OCI-LY3 (cell line): ENCODE measurements around the gene LRFN2.

Experiments
- H2AFZ ChIP-seq: fragments of 200-600, 300-600 bp; shearing (Covaris generic); 2 replicates; pipeline ENCODE4 v1.6.0; 2014; ENCODE audit warnings: antibody characterized with exemption, low read depth, low read length
- H3K27ac ChIP-seq: fragments of 200-600, 300-600 bp; sonication (generic); 2 replicates; pipeline ENCODE4 v1.5.1; 2014; ENCODE audit warnings: mild to moderate bottlenecking, low read length, moderate library complexity, mixed read lengths
- H3K27me3 ChIP-seq: fragments of 200-600, 300-600 bp; sonication (generic); 2 replicates; pipeline ENCODE4 v1.6.1; 2014; ENCODE audit warnings: low read depth, low read length, mixed read lengths
- H3K36me3 ChIP-seq: fragments of 200-600, 300-600 bp; sonication (generic); replicated peaks from 2 replicates; pipeline ENCODE3; 2014; ENCODE audit warnings: low read depth, low read length, mixed read lengths
- H3K4me1 ChIP-seq: fragments of 300-600, 200-600 bp; sonication (generic); 2 replicates; pipeline ENCODE4 v1.6.1; 2014; ENCODE audit warnings: low read length, mixed read lengths
- H3K4me2 ChIP-seq: fragments of 200-600, 300-600 bp; sonication (generic); 2 replicates; pipeline ENCODE4 v1.6.1; 2014; ENCODE audit warnings: low read length, mixed read lengths
- H3K4me3 ChIP-seq: fragments of 300-600, 200-600 bp; sonication (generic); 2 replicates; pipeline ENCODE4 v1.5.1; 2014; ENCODE audit warnings: antibody characterized with exemption, mild to moderate bottlenecking, low read length, moderate library complexity
- H3K79me2 ChIP-seq: fragments of 300-600, 200-600 bp; shearing (Covaris generic); 2 replicates; pipeline ENCODE4 v1.6.1; 2014; ENCODE audit warnings: mild to moderate bottlenecking, low read length, mixed read lengths
- H3K9ac ChIP-seq: fragments of 300-600, 200-600 bp; shearing (Covaris generic); 2 replicates; pipeline ENCODE4 v1.6.0; 2014; ENCODE audit warnings: mild to moderate bottlenecking, low read length, moderate library complexity
- H3K9me3 ChIP-seq: fragments of 200-600, 300-600 bp; shearing (Covaris generic); 2 replicates; pipeline ENCODE4 v1.6.1; 2014; ENCODE audit warnings: low read length, mixed read lengths; ENCODE audit not compliant: insufficient read depth
- H4K20me1 ChIP-seq: fragments of 200-600, 300-600 bp; sonication (generic); 2 replicates; pipeline ENCODE4 v1.6.1; 2016; ENCODE audit warnings: low read length, mixed read lengths; ENCODE audit not compliant: insufficient read depth
- EZH2phosphoT487 ChIP-seq: fragments of 200-600 bp; shearing (Covaris generic); IDR thresholded peaks from 2 replicates; pipeline ENCODE4 v1.6.1; 2018; ENCODE audit warnings: antibody characterized with exemption, mixed run types, low read depth
- TF ChIP-seq, protein P1 (sequence below): fragments of 200-600, 300-600 bp; sonication (generic); IDR thresholded peaks from 2 replicates; pipeline ENCODE4 v1.5.1; 2014; ENCODE audit warnings: antibody characterized with exemption, low read length, low read depth

The LRFN2 gene

GRCh38 chr6:40486576-40486975, 100.6 kb downstream of the LRFN2 start:
- no peak overlapping the region for H2AFZ ChIP-seq
- H3K4me3 ChIP-seq, result no peak overlapping the region
- no peak for TF ChIP-seq EZH2phosphoT487
- TF ChIP-seq, protein P1, sequence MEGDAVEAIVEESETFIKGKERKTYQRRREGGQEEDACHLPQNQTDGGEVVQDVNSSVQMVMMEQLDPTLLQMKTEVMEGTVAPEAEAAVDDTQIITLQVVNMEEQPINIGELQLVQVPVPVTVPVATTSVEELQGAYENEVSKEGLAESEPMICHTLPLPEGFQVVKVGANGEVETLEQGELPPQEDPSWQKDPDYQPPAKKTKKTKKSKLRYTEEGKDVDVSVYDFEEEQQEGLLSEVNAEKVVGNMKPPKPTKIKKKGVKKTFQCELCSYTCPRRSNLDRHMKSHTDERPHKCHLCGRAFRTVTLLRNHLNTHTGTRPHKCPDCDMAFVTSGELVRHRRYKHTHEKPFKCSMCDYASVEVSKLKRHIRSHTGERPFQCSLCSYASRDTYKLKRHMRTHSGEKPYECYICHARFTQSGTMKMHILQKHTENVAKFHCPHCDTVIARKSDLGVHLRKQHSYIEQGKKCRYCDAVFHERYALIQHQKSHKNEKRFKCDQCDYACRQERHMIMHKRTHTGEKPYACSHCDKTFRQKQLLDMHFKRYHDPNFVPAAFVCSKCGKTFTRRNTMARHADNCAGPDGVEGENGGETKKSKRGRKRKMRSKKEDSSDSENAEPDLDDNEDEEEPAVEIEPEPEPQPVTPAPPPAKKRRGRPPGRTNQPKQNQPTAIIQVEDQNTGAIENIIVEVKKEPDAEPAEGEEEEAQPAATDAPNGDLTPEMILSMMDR, result no peak
- H3K27ac ChIP-seq, result no peak overlapping the region
- no peaks in the 10 kb centered on the region for H4K20me1 ChIP-seq
- no peak overlapping the region for H3K4me2 ChIP-seq
- no peaks in the 10 kb centered on the region for H3K9me3 ChIP-seq
- no peak overlapping the region for H3K9ac ChIP-seq
- H3K79me2 ChIP-seq, result no peaks in the 10 kb centered on the region
- peaks cover 47% of the 10 kb centered on the region for H3K27me3 ChIP-seq
- H3K4me1 ChIP-seq, result no peaks in the 10 kb centered on the region
- H3K36me3 ChIP-seq, result no peaks in the 10 kb centered on the region

DNA sequence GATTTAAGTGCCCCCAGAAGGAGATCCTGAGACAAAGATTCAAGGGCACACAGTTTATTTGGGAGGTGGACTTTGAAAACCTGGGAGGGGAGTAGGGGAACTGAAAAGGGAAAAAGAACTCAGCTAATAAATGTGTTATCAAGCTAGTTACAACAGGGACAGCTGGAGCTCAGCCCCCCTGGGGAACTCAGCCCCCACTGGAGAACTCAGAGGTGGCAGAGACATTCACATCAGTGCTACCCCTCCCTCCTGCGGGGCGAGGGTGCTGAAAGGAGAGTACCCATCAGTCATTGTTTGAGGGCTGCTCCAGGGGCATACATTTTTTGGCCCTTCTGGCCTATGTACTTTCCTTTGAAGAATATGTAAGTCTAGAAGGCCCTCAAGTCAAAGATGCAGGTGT, 101.4 kb downstream of the LRFN2 start:
- Histone ChIP-seq H3K4me3 (no peak overlapping the region), H3K4me2 (no peak overlapping the region), H4K20me1 (no peaks in the 10 kb centered on the region), H3K27me3 (peaks cover 48% of the 10 kb centered on the region), H3K9ac (no peak overlapping the region), H3K4me1 (no peaks in the 10 kb centered on the region), H2AFZ (no peak overlapping the region), H3K27ac (no peak overlapping the region), H3K36me3 (no peaks in the 10 kb centered on the region), H3K9me3 (no peaks in the 10 kb centered on the region), H3K79me2 (no peaks in the 10 kb centered on the region)
- TF ChIP-seq, protein P1, result no peak
- TF ChIP-seq EZH2phosphoT487, result no peak

GRCh38 chr6:40485300-40485699, 101.9 kb downstream of the LRFN2 start:
- Histone ChIP-seq H3K36me3 (no peaks in the 10 kb centered on the region), H3K79me2 (no peaks in the 10 kb centered on the region), H3K9me3 (no peaks in the 10 kb centered on the region), H3K4me2 (no peak overlapping the region), H3K9ac (no peak overlapping the region), H3K4me3 (no peak overlapping the region), H4K20me1 (no peaks in the 10 kb centered on the region), H3K27ac (no peak overlapping the region), H3K27me3 (peaks cover 48% of the 10 kb centered on the region), H3K4me1 (no peaks in the 10 kb centered on the region), H2AFZ (no peak overlapping the region)
- TF ChIP-seq EZH2phosphoT487, result no peak
- TF ChIP-seq, protein P1, result no peak

DNA sequence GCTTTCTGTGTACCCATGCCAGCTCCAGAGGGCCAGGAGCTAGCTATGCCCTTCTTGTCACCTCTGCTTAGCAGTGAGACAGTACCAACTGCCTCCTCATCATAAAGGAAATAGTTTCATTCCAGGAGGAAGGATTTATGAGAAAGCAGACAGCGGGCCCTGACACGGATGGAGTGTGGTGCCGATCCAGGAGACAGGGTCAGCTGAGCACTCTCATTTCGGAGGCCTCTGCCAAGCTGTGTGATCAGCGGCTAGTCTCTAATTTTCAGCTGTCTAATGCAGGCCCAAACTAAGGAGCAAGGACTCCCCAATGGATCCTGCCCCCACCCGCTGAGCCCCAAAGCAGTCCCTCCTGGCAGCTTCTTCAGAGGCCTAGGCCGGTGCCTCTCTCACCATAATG, 103.1 kb downstream of the LRFN2 start:
- TF ChIP-seq, protein P1, result no peak
- no peak for TF ChIP-seq EZH2phosphoT487
- H3K27me3 ChIP-seq, result peaks cover 42% of the 10 kb centered on the region
- H3K9me3 ChIP-seq, result no peaks in the 10 kb centered on the region
- H4K20me1 ChIP-seq, result no peaks in the 10 kb centered on the region
- no peaks in the 10 kb centered on the region for H3K36me3 ChIP-seq
- H3K4me1 ChIP-seq, result no peaks in the 10 kb centered on the region
- no peak overlapping the region for H3K4me3 ChIP-seq
- no peak overlapping the region for H3K4me2 ChIP-seq
- H3K27ac ChIP-seq, result no peak overlapping the region
- no peaks in the 10 kb centered on the region for H3K79me2 ChIP-seq
- no peak overlapping the region for H3K9ac ChIP-seq
- H2AFZ ChIP-seq, result no peak overlapping the region
